Astrocyte of the spinal cord (primary cell): Measurements from ENCODE around the gene GTF2A1.

Source experiments
- DNase-seq: peaks from one replicate; pipeline ENCODE4 v3.0.0; 2011; ENCODE audit warnings: low read depth, low spot score
- H3K4me3 ChIP-seq: 2 replicates; pipeline ENCODE4 v1.5.1; 2011; ENCODE audit warnings: low read depth, mild to moderate bottlenecking, low read length, moderate library complexity
- CTCF ChIP-seq: IDR thresholded peaks from 2 replicates; pipeline ENCODE4 v1.5.1; 2012; ENCODE audit warnings: low read depth, mild to moderate bottlenecking, low read length, inconsistent platforms
- in situ Hi-C: cut with HindIII; loops from 2 replicates; pipeline ENCODE4 v1.10.0; 2017; ENCODE audit warnings: low sequenced_read_pairs

GTF2A1 gene

GRCh38 chr14:81208489-81208888 lies 12.3 kb downstream of the GTF2A1 start:
- in situ Hi-C loops = no loop called here
- H3K4me3 ChIP-seq = no peak overlapping the region
- DNase-seq = no peak
- no peak for TF ChIP-seq CTCF

GRCh38 chr14:81206115-81206514 lies 14.6 kb downstream of the GTF2A1 start:
- no peak for DNase-seq

GRCh38 chr14:81205639-81206038 lies 15.1 kb downstream of the GTF2A1 start:
- in situ Hi-C loops = no loop called here
- TF ChIP-seq CTCF = no peak
- no peak for DNase-seq
- H3K4me3 ChIP-seq = no peak overlapping the region

More at GRCh38 chr14:81206115-81206514, 14.6 kb downstream of the GTF2A1 start:
- no peak overlapping the region for H3K4me3 ChIP-seq
- in situ Hi-C loops = no loop called here
- TF ChIP-seq CTCF = no peak

- in situ Hi-C loops = no loop called here
- TF ChIP-seq CTCF = no peak
Measured at GRCh38 chr14:81200054-81200453, 20.7 kb downstream of the GTF2A1 start.

GRCh38 chr14:81199084-81199483 lies 21.7 kb downstream of the GTF2A1 start:
- no peak overlapping the region for H3K4me3 ChIP-seq
- DNase-seq = no peak
- in situ Hi-C loops = no loop called here
- TF ChIP-seq CTCF = no peak

More at GRCh38 chr14:81200054-81200453, 20.7 kb downstream of the GTF2A1 start:
- no peak overlapping the region for H3K4me3 ChIP-seq
- no peak for DNase-seq

GRCh38 chr14:81198651-81199050 lies 22.1 kb downstream of the GTF2A1 start:
- DNase-seq = no peak
- in situ Hi-C loops = no loop called here
- no peak for TF ChIP-seq CTCF
- H3K4me3 ChIP-seq = no peak overlapping the region
